ENCODE measurements around the gene NKIRAS2.

The NKIRAS2 gene

GRCh38 chr17:42042598-42043319, 22.9 kb downstream of the NKIRAS2 start:
- Histone ChIP-seq H3K36me3 (no peaks in the 10 kb centered on the region; the same call in 1 of the 2 replicates), H3K4me3 (ENCODE audit: low read depth, low read length) (no peak overlapping the region), H3K27me3 (ENCODE audit: insufficient read depth, low read depth, severe bottlenecking) (no peaks in the 10 kb centered on the region), H3K27ac (no peak overlapping the region), H3K9me3 (ENCODE audit: severe bottlenecking) (no peaks in the 10 kb centered on the region)
- no peak for DNase-seq
- no peak for TF ChIP-seq CTCF (IDR thresholded peaks at IDR 0.05; ENCODE audit: low read depth, low read length)

GRCh38 chr17:42045719-42046118, 25.8 kb downstream of the NKIRAS2 start:
- Histone ChIP-seq H3K36me3 (no peaks in the 10 kb centered on the region; the same call in 1 of the 2 replicates), H3K9me3 (ENCODE audit: severe bottlenecking) (no peaks in the 10 kb centered on the region), H3K4me3 (ENCODE audit: low read depth, low read length) (no peak overlapping the region), H3K27me3 (ENCODE audit: insufficient read depth, low read depth, severe bottlenecking) (no peaks in the 10 kb centered on the region), H3K27ac (no peak overlapping the region)
- no peak for TF ChIP-seq CTCF (IDR thresholded peaks at IDR 0.05; ENCODE audit: low read depth, low read length)
- DNase-seq, result no peak

- DNase-seq, result no peak
- no peaks in the 10 kb centered on the region; the same call in 1 of the 2 replicates for H3K36me3 ChIP-seq
- H3K9me3 ChIP-seq (ENCODE audit: severe bottlenecking), result no peaks in the 10 kb centered on the region
- TF ChIP-seq CTCF (IDR thresholded peaks at IDR 0.05; ENCODE audit: low read depth, low read length), result no peak
- no peaks in the 10 kb centered on the region for H3K27me3 ChIP-seq (ENCODE audit: insufficient read depth, low read depth, severe bottlenecking)
- H3K27ac ChIP-seq, result no peak overlapping the region
- H3K4me3 ChIP-seq (ENCODE audit: low read depth, low read length), result no peak overlapping the region
Observed at GRCh38 chr17:42047343-42047742, 27.5 kb downstream of the NKIRAS2 start.

GRCh38 chr17:42049834-42050392, 30.0 kb downstream of the NKIRAS2 start:
- TF ChIP-seq CTCF (IDR thresholded peaks at IDR 0.05; ENCODE audit: low read depth, low read length), result no peak
- no peaks in the 10 kb centered on the region for H3K9me3 ChIP-seq (ENCODE audit: severe bottlenecking)
- H3K36me3 ChIP-seq, result no peaks in the 10 kb centered on the region; the same call in 1 of the 2 replicates

GRCh38 chr17:42050393-42051012, 30.6 kb downstream of the NKIRAS2 start, which contains the start of gene C17orf113:
TSS of gene C17orf113 (minus strand) at chr17:42050601. CDS start at chr17:42043376, 7,225 bp downstream.
- peak; percentile 71 for TF ChIP-seq CTCF (IDR thresholded peaks at IDR 0.05; ENCODE audit: low read depth, low read length)
- H3K27me3 ChIP-seq (ENCODE audit: insufficient read depth, low read depth, severe bottlenecking), result no peaks in the 10 kb centered on the region

More at GRCh38 chr17:42049834-42050392, 30.0 kb downstream of the NKIRAS2 start:
- Histone ChIP-seq H3K27ac (peak overlapping the region; percentile 64), H3K4me3 (ENCODE audit: low read depth, low read length) (peak overlapping the region; percentile 52), H3K27me3 (ENCODE audit: insufficient read depth, low read depth, severe bottlenecking) (no peaks in the 10 kb centered on the region)
- DNase-seq, result no peak

More at GRCh38 chr17:42050393-42051012, 30.6 kb downstream of the NKIRAS2 start, which contains the start of gene C17orf113:
- H3K36me3 ChIP-seq, result no peaks in the 10 kb centered on the region; the same call in 1 of the 2 replicates
- H3K9me3 ChIP-seq (ENCODE audit: severe bottlenecking), result no peaks in the 10 kb centered on the region
- H3K4me3 ChIP-seq (ENCODE audit: low read depth, low read length), result peak within 1 kb of the TSS; percentile 52
- peak within 1 kb of the TSS; percentile 64 for H3K27ac ChIP-seq
- peak; percentile 89 for DNase-seq
